ENCODE results near the gene ALDOA.

ALDOA gene

DNA sequence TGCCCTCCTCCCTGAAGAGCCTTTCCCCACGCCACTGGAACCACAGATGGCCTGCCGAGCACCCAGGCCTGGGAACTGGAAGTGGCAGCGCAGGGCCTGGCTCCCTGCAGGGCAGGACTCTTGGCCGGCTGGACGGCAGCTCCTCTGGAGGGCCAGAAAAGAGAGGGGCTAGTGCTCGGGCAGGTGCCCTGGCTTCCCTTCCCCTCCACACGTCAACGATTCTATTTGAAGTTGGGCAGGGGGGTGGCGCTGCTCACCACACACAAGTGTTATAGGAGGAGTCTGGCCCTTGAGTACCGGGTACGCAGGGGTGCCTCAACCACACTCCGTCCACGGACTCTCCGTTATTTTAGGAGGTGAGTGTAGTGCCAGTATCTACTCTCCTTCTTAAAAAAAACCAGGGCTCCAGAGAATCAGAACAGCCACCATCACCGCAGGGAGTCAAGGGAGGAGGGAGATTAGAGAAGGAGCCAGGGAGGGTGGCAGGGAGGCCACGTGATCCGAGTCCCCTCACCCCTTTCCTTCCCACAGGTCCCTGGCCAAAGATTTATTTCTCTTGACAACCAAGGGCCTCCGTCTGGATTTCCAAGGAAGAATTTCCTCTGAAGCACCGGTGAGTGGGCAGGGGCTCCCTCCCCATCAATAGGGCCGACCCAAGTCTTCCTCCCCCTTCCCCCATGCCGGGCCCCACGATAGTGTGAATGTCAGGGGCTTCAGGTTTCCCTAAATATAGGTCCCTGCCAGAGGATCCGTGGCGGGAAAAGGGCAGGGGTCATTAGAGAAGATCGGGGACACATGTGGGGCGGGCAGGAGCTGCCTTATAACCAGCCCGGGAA, 1.4 kb upstream of the ALDOA start:
- DNase-seq (ENCODE audit: extremely low read depth, insufficient read length) = peak; percentile 64
- TF ChIP-seq, protein P1, sequence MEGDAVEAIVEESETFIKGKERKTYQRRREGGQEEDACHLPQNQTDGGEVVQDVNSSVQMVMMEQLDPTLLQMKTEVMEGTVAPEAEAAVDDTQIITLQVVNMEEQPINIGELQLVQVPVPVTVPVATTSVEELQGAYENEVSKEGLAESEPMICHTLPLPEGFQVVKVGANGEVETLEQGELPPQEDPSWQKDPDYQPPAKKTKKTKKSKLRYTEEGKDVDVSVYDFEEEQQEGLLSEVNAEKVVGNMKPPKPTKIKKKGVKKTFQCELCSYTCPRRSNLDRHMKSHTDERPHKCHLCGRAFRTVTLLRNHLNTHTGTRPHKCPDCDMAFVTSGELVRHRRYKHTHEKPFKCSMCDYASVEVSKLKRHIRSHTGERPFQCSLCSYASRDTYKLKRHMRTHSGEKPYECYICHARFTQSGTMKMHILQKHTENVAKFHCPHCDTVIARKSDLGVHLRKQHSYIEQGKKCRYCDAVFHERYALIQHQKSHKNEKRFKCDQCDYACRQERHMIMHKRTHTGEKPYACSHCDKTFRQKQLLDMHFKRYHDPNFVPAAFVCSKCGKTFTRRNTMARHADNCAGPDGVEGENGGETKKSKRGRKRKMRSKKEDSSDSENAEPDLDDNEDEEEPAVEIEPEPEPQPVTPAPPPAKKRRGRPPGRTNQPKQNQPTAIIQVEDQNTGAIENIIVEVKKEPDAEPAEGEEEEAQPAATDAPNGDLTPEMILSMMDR (IDR thresholded peaks at IDR 0.05; ENCODE audit: insufficient read depth, low read length, poor library complexity, severe bottlenecking) = peak; percentile 48

DNA sequence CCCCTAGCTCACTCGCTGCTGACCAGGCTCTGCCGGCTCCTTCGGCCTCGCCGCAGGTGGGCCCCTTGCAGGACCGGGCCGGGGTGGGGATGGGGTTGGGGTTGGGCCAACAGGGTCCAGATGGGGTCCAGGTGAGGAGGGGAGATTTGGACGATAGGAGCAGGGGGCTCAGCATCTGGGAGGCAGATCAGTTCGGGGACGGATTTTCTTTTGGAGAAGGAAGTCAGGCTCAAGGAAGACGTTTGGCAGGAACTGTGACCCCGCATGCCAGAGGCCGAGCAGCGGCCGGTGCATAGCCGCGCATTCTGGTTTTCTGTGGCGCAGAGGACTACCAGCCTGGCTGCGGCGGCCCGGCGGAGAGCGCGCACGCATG, 845 bp upstream of the ALDOA start:
- TF ChIP-seq, protein P1 (IDR thresholded peaks at IDR 0.05; ENCODE audit: insufficient read depth, low read length, poor library complexity, severe bottlenecking) = no peak
- H3K4me3 ChIP-seq (replicated peaks; ENCODE audit: low read depth, low read length) = peak overlapping the region; percentile 95
- H3K36me3 ChIP-seq (ENCODE audit: control insufficient read depth, insufficient read depth, low read length) = peaks cover 26% of the 10 kb centered on the region
- H3K27me3 ChIP-seq (replicated peaks; ENCODE audit: control insufficient read depth, insufficient read depth, low read length) = no peaks in the 10 kb centered on the region
- no peak for DNase-seq (ENCODE audit: extremely low read depth, insufficient read length)

More for the DNA sequence above, 1.4 kb upstream of the ALDOA start:
- Histone ChIP-seq H3K27me3 (replicated peaks; ENCODE audit: control insufficient read depth, insufficient read depth, low read length) (no peaks in the 10 kb centered on the region), H3K4me3 (replicated peaks; ENCODE audit: low read depth, low read length) (peak overlapping the region; percentile 95), H3K36me3 (ENCODE audit: control insufficient read depth, insufficient read depth, low read length) (peaks cover 20% of the 10 kb centered on the region)

GRCh38 chr16:30065943-30066760, 592 bp downstream of the ALDOA start:
- no peak for DNase-seq (ENCODE audit: extremely low read depth, insufficient read length)
- no peaks in the 10 kb centered on the region for H3K27me3 ChIP-seq (replicated peaks; ENCODE audit: control insufficient read depth, insufficient read depth, low read length)
- TF ChIP-seq, protein P1 (IDR thresholded peaks at IDR 0.05; ENCODE audit: insufficient read depth, low read length, poor library complexity, severe bottlenecking) = no peak
- H3K4me3 ChIP-seq (replicated peaks; ENCODE audit: low read depth, low read length) = peak overlapping the region; percentile 95
- peaks cover 36% of the 10 kb centered on the region for H3K36me3 ChIP-seq (ENCODE audit: control insufficient read depth, insufficient read depth, low read length)

DNA sequence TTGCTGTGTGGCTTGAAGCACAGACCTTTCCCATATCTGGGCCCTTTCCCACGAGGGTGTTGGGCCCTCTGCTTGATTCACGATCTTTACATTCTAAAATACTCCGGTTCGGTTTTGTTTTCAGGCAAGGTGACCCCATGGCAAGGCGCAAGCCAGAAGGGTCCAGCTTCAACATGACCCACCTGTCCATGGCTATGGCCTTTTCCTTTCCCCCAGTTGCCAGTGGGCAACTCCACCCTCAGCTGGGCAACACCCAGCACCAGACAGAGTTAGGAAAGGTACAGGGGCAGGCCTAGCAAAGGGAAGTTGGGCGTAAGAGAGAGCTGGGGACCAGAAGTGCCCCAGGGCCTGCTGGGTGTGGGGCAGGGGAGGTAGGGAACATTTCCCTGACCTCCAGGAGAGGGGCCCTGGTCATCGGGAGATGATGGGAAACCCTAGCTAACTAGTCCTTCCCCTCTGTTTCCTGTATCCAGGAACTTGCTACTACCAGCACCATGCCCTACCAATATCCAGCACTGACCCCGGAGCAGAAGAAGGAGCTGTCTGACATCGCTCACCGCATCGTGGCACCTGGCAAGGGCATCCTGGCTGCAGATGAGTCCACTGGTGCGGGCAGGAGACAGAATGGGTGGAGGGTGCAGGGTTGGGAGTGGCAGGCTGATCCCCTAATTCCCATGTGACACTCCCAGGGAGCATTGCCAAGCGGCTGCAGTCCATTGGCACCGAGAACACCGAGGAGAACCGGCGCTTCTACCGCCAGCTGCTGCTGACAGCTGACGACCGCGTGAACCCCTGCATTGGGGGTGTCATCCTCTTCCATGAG, 1.4 kb downstream of the ALDOA start:
- no peaks in the 10 kb centered on the region for H3K27me3 ChIP-seq (replicated peaks; ENCODE audit: control insufficient read depth, insufficient read depth, low read length)
- H3K36me3 ChIP-seq (ENCODE audit: control insufficient read depth, insufficient read depth, low read length) = peaks cover 36% of the 10 kb centered on the region
- DNase-seq (ENCODE audit: extremely low read depth, insufficient read length) = no peak
- TF ChIP-seq, protein P1 (IDR thresholded peaks at IDR 0.05; ENCODE audit: insufficient read depth, low read length, poor library complexity, severe bottlenecking) = no peak
- peak overlapping the region; percentile 95 for H3K4me3 ChIP-seq (replicated peaks; ENCODE audit: low read depth, low read length)

DNA sequence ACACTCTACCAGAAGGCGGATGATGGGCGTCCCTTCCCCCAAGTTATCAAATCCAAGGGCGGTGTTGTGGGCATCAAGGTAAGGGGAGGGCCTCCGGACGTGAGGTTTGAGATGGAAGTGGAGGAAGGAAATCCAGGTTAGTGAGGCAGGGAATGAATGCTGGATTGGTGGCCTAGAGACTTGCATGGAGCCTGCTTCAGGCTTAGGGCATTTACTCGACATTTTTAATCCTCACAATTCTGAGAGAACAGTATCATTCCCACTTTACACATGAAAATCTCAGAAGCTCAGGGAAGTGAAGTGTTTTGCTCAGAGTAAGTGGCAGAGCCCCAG, 2.0 kb downstream of the ALDOA start:
- H3K4me3 ChIP-seq (replicated peaks; ENCODE audit: low read depth, low read length) = peak overlapping the region; percentile 95
- no peak for DNase-seq (ENCODE audit: extremely low read depth, insufficient read length)
- TF ChIP-seq, protein P1 (IDR thresholded peaks at IDR 0.05; ENCODE audit: insufficient read depth, low read length, poor library complexity, severe bottlenecking) = no peak
- H3K36me3 ChIP-seq (ENCODE audit: control insufficient read depth, insufficient read depth, low read length) = peaks cover 36% of the 10 kb centered on the region
- no peaks in the 10 kb centered on the region for H3K27me3 ChIP-seq (replicated peaks; ENCODE audit: control insufficient read depth, insufficient read depth, low read length)
